Left hindlimb (tissue), 1 donor: ENCODE measurements around the gene USP25.
A peak's percentile ranks its signal among the peaks of the same experiment; 100 is the strongest.

Experiments used
- DNase-seq: peaks from one replicate; pipeline ENCODE4 v3.0.0-alpha.2; 2018

USP25 gene, protein sequence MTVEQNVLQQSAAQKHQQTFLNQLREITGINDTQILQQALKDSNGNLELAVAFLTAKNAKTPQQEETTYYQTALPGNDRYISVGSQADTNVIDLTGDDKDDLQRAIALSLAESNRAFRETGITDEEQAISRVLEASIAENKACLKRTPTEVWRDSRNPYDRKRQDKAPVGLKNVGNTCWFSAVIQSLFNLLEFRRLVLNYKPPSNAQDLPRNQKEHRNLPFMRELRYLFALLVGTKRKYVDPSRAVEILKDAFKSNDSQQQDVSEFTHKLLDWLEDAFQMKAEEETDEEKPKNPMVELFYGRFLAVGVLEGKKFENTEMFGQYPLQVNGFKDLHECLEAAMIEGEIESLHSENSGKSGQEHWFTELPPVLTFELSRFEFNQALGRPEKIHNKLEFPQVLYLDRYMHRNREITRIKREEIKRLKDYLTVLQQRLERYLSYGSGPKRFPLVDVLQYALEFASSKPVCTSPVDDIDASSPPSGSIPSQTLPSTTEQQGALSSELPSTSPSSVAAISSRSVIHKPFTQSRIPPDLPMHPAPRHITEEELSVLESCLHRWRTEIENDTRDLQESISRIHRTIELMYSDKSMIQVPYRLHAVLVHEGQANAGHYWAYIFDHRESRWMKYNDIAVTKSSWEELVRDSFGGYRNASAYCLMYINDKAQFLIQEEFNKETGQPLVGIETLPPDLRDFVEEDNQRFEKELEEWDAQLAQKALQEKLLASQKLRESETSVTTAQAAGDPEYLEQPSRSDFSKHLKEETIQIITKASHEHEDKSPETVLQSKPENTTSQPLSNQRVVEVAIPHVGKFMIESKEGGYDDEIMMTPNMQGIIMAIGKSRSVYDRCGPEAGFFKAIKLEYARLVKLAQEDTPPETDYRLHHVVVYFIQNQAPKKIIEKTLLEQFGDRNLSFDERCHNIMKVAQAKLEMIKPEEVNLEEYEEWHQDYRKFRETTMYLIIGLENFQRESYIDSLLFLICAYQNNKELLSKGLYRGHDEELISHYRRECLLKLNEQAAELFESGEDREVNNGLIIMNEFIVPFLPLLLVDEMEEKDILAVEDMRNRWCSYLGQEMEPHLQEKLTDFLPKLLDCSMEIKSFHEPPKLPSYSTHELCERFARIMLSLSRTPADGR

DNA sequence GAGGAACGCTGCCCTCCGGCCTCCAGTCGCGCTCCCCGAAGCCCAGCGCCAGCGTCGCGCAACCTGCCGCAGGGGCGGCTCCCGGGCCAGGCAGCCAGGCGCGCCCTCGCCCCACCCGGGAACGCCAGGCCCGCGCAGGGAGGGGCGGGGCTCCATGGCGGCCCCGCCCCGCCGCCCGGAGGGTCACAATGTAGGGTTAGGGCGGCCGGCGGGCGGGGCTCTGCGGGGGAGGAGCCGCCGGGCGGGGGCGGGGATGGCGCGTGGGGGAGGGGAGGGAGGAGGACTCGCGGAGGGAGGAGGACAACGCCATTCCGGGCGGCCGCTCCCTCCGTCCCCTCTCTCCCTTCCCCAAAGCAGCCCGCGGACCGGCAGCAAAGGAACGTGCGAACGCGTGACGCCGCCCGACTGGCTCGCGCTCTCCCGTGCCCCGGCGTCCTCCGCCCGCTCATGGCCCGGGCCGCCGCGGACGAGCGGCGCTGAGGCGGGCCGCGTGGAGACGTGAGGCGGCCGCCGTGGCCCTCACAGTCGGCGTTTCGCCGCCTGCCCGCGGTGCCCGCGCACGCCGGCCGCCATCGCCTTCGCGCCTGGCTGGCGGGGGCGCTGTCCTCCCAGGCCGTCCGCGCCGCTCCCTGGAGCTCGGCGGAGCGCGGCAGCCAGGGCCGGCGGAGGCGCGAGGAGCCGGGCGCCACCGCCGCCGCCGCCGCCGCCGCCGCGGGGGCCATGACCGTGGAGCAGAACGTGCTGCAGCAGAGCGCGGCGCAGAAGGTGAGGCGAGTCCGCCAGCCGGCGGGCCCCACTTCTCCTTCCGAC lies at the start of gene USP25:
Gene USP25 (plus strand): TSS at position 309 of the 810 bp plus-strand sequence. CDS start 412 bp downstream, at position 721.
- DNase-seq = peak; percentile 90

DNA sequence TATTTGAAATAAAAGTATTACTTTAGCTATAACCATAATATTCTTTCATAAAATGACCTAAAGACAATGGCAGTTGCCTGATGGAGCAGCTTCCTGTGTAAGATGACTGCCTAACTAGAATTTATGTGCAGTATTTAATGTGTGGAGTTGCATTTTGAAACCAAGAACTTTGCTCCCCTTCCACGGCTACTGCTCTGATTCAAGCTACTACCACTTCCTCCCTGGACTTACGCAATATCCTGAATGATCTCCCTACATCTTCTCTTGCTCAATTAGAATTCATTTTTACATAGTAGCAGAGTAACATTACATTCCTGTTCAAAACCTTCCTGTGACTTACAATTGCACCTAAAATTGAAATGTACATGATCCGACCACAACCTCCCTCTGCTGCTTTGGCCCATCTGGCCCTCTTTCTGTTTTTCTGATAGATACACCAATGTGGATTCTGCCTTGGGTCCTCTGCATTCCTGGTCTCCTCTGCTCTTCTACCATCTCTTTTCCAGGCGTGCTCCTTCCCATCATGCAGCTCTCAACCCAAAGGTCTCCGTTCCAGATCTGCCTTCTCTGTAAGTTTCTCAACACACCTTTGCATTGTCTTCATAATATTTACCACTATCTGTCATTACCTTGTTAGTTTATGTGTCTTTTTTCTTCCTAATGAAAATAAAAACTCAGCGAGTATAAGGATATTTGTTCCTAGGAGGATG lies 47.4 kb upstream of the USP25 start:
- DNase-seq = no peak

DNA sequence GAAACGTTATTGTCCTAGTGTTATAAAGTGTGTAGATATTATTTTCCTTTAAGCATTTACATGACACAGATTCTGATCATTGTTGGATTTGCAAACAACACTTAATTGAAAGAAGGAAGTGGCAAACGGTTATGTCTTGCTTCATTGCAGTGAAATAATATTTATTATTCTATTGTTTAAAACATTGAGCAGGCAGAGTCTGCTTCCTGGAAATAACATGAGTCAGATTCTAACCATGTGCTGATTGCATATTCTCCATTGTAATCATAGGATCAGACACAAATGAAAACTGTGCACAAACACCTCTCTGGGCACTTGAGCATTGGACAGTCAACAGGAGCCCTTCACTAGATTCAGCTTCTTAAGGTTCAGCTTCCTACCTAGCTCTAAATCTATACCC lies 46.8 kb upstream of the USP25 start:
- no peak for DNase-seq

DNA sequence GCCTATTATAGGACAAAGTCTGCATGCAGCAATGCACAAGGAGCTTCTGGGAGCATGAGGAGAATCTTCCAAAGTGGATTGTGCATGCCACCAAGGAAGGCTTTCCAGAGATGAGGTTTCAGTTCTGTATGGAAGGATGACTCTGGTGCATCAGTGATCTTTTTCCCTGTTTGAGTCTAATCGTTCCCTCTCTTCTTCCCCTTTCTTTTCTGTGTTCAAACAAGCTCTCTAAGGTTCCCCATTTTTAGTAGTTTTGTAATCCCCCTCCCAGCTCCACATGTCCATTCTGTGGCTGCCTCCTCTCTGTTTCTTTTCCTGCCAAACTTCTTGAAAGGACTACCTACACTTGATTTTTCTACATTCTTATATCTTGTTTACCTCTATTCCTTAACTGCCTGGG lies 43.3 kb upstream of the USP25 start:
- no peak for DNase-seq

DNA sequence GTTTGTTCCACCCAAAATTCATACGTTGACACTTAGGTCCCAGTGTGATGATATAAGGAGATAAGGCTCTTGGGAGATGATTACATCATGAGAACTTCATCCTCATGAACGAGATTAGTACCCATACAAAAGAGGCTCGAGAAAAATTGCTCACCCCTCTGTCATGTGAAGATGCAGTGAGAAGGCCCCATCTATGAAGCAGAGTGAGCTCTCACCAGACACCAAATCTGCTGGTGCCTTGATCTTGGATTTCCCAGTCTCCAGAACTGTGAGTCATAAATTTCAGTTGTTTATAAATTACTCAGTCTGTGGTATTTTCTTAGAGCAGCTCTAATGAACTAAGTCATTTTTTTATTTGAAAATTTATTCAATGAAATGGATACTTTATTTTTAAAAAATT lies 42.6 kb upstream of the USP25 start:
- DNase-seq = no peak

DNA sequence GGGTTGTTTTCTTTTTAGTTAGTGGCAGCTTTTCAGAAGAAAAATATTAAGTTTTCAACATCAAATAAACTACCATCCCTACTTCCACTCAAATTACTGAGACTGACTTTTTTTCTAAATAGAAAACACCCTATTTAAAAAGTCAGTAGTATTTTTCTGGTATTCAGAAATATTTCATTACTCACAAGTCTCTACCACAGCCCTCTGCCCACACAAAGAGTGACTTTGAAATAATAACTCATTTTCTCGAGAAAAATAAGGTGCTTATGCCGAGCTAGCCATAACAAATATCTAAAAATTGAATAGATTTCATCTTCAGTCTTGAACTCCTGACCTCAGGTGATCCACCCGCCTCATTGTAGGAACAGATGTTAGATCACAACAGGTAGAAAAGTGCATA lies 41.8 kb upstream of the USP25 start:
- no peak for DNase-seq

DNA sequence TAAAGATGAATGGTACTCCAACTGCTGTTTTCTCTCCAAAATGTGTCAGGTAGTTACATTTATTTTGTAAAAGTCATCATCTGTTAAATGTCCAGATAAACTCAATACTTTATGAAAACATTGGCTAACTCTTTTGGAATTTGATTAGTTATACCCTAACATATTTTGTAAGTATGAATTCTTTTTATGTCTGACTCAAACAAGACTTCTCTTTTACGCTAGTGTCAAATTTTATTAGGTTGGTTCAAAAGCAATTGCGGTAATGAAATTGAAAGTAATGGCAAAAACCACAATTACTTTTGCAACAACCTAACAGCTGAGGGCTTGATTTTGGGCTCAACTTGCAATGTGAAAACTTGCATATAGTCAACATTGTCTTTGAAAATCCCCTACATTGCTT lies 41.0 kb upstream of the USP25 start:
- DNase-seq = no peak

DNA sequence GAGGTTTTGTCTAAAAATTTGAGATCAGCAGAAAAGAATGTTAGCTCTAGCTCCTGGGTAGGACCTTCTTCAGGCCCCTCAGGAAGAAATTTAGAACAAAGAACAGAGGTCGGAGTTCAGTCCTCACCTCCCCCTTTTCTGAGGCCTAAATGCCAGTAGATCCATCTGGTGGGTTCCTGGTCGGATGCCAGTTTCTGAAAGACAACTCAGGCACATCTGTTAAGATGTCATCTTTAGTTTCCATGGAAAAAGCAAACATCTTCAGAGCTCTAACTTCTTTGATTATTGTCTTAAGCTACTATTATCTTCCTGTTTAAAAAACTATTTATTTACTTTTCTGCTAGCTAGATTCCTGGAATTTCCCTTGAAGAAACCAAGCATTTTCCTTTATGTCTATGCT lies 37.1 kb upstream of the USP25 start:
- DNase-seq = no peak

DNA sequence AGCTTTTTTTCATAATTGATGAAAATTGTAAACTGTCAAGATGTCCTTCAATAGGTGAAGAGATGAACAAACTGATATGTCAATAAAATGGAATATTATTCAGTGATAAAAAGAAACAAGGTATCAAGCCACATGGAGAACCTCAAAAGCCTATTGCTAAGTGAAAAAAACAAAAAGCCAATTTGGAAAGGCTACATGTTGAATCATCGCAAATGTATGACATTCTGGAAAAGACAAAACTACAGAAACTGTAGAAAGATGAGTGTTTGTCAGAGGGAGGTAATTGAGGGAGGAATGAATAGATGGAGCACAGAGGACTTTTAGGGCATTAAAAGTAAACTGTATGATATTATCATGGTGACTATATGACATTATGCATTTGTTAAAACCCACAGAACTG lies 34.5 kb upstream of the USP25 start:
- DNase-seq = no peak

DNA sequence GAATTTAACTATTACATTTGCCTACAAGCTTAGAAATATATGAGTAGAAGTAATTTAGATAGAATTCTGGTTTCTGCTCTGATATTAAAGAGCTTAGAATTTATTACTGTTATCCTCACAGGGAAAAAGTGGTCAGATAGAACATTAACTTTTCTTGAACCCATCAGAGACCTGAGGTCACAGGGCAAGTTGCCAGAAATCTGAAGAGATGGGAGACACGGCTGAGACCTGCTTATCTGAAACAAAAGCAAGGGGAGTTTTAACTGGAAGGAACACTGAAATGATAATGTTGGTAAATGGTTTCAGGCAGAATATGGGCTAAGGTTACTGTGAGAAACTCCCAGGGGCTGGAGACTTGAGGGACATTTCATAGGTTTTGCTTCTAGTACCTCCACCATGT lies 28.0 kb upstream of the USP25 start:
- DNase-seq = no peak

DNA sequence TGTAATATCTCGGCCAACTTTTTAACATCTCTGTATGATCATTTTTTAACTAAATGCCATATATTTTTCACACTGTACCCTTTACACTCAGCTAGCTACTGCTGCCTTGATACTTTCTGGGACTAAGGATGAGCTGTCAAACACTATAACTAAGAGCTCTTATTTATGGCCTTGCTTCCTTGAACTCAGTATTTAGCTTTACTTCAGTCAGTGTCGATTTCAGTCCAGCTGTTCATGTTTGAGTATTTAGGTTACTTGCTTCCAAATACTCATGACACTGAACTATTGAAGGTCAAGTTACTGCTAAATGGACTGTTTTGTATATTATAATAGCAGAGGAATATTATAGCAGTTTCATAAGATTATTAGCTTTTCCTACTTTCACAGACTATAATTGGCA lies 25.9 kb upstream of the USP25 start:
- no peak for DNase-seq

DNA sequence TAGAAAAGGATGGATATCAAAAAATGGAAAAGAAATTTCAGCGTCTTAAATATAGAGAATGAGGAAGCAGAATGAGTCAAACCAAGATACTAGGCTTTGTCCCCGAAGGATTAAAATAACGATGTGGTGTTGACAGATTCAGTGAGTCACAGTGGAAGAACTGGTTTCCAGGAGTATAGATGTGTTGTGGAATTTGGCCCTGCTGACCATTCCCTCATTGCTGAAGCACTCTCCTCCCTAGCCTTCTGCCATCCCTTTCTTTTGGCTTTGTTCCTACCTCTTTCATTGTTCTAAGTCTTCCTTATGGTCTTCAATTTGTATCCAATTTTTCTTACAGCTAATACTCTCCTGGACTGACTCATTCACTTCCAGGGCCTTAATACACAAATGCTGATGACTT lies 23.1 kb upstream of the USP25 start:
- peak; percentile 62 for DNase-seq

DNA sequence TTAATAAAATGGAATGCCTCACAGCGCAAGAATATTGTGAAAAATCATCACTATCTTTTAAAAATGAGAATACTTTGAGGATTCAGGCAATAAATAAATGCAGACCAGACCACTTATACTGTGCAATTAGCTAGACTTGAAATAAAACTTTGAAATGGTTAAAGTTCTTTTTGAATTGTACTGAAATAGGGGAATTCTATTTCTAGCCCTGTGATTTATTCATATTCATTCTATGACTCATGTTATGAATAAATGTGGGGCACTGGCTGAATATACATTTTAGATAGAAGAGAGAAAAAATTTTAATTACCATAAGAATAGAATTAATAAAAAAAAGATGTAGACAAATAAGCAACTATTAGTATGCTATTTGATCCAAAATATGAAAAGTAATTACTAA lies 16.4 kb upstream of the USP25 start:
- DNase-seq = no peak

DNA sequence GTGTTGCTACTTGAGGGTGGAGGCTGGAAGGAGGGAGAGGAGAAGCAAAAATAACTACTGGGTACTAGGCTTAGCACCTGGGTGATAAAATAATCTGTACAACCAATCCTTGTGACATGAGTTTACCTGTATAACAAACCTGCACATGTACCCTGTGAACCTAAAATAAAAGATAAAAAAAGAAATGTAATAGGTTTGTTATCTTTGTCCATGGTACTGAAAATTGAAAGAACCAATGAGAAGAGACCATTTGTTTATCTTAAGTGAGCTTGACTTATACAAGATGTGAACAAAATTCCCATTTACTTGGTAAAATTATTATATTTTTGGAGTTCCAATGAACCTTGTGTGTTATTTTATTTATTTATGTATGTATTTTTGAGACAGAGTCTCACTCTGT lies 11.1 kb upstream of the USP25 start:
- no peak for DNase-seq

DNA sequence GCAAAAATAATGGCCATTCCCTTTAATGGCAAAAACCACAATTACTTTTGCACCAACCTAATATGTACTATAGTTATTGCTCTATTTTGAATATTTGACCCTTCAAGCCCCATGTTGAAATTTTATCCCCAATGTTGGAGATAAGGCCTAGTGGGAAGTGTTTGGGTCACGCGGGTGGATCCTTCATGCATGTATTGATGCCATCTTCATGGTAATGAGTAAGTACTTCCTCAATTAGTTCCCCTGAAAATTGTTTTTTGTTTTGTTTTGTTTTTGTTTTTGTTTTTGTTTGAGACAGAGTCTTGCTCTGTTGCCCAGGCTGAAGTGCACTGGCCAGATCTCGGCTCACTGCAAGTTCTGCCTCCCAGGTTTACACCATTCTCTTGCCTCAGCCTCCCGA lies 9.8 kb upstream of the USP25 start:
- no peak for DNase-seq

DNA sequence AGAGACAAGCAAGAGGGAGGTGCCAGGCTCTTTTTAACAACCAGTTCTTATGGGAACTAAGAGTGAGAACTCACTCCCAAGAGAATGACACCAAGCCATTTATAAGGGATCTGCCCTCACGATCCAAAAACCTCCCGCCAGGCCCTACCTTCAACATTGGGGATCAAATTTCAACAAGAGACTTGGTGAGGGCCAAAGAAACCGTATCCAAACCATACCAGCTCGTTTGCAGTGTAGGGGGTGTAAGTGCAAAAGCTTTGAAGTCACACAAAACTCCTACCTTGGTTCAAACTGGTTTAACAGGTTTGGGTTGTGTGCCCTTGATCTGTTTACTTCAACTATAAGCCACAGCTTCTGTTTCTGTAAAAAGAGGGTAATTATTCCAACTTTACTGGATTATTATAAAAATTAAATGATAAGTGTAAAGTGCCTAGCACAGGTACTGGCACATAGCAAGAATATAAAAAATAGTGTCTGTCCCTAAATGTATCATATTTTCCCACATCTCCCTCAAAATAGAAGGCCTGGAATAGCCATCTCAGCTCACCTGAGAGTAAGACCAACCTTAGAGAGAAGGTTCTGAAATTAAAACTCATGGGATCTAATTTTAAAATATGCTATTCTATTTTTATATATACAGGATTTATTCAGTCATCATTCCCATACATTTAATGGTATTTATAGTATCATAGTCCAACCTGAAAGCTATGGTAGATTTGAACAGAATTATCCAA lies 7.0 kb upstream of the USP25 start:
- DNase-seq = no peak

DNA sequence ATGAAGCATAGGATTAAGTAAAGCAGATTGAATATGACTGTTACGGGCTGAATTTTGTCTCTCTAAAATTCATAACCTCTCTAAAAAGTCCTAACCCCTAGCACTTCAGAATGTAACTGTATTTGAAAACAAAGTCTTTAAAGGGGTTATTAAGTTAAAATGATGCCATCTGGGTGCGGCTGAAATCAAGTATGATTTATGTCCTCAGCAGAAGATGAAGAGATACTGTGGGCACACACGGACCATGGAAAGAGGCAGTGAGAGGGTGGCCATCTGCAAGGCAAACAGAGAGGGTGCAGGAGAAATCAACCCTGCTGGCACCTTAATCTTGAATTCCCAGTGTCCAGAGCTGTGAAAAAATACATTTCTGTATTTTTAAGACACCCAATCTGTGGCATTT lies 3.8 kb upstream of the USP25 start:
- no peak for DNase-seq

DNA sequence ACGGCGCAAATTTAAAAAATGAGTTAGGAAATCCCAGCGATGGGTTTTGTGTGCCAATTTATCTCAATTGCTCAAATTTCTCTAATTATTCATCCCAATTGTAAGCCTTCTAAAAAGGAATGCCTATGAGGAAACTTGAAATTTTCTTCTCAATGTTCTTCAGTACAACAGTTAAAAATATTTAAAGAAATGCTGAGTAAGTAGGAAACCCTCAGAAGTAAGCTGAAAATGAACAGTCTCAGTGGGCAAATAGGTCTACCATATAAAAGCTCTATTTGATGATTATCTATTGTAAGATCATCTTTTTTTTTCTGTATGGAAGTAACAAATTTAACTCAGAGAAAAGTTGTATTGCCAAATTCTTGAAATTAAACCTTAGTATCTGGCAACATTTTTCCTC lies 1.7 kb upstream of the USP25 start:
- no peak for DNase-seq

DNA sequence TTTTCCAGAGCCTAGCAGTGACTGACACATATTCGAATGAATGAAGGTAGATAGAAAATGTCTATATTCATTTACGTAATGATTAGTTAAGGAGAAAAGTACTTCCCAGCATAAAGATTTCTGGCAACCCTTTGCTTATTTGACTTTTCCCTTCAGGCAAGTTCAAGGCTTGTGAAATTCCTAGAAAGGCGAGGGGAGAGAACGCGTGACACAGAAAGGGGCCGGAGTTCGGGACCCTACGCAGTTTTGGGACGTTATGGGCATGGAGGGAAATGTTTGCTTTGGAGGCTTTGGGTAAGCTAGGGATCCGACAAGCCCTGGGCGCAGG lies 472 bp upstream of the USP25 start:
- DNase-seq = no peak

DNA sequence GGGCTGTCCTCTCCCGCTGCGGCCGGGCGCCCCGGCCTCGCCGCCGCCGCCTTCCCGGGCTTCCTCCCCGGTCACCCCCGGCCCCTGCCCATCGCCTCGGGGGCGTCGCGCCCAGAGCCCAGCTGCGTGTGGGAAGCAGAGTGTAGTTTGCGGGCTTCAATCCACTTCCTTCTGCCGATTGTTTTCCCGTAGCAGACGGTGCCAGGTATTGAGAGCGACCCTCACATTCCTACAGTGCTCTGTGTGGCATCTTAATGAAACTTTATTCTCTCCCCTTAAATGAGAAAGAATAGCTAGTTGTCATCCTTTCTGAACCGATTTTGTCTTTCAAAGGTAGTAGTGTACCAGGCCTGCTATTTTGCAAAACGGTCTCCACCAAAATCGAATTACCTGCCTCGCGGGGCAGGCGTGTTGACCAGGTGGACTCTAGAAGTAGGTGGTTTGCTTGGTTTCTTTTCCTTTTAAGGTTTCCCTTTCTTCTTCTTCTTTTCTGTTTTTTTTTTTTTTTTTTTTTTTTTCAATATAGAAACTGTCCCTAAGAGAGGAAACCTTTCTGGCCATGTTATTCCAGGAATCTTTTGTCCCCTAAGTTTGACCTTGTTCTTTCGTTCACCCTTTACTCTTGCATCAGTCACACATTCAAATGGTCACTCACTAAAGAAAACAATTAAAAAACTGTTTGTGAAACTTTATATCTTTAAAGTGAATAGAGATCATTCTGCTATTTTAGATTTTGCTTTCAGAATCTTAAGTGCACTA lies 881 bp downstream of the USP25 start:
- no peak for DNase-seq

DNA sequence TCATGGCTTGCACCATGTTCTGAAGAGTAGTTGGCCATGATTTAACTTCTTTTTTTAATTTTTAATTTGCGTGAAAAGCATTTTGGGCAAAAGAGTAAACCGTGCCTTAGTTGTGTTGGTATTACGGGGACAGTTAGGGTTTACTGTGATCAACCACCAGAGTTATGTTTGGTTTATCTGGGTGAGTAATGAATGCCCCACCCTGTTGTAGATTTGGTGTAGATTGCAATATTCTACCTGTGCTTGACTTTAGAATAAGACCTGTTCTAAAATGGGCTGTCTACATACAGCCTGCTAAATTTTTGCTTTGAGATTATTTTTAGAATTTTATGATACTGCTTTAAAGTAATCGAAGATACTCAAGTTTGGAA lies 1.4 kb downstream of the USP25 start:
- no peak for DNase-seq
